Pancreas (tissue), 10 donors: ENCODE data around the gene INAFM2. TPM values are rescaled to one million over a fixed set of nuclear protein-coding genes. Genes with fewer than 3 reads are reported as not detected.

Experiments
- ATAC-seq, 4 donors: fragments of 200-7000 bp; cut with Tn5 transposase; one replicate each; pipeline versions ENCODE4 v1.8.0 to v1.9.1; 2020; ENCODE audit warnings: mild to moderate bottlenecking in 4 of 4, moderate library complexity in 4 of 4
- DNase-seq, 6 donors: peaks; one replicate each; pipeline ENCODE4 v3.0.0-alpha.2; 2020
- FAIRE-seq: peaks from 2 replicates; lab custom pipeline; 2012; peaks lifted over from hg19 to GRCh38; lab: Jason Lieb, UNC
- H3K27ac ChIP-seq, 4 donors: fragments of 200-600 bp; sonication (generic); 1 replicate in 3 of 4; 2 replicates in 1 of 4; pipeline versions ENCODE4 v1.5.0 to v1.8.0; 2020
- H3K27me3 ChIP-seq, 4 donors: fragments of 200-600 bp; one replicate each; pipeline ENCODE4 v1.8.0; 2021
- H3K36me3 ChIP-seq, 3 donors: fragments of 200-600 bp; sonication (generic) in 1 of 3; one replicate each; pipeline versions ENCODE4 v1.5.0 to v1.8.0; 2020 to 2021
- H3K4me1 ChIP-seq, 3 donors: fragments of 200-600 bp; one replicate each; pipeline ENCODE4 v1.8.0; 2021
- H3K4me3 ChIP-seq, 4 donors: fragments of 200-600 bp; sonication (generic) in 2 of 4; one replicate each; pipeline versions ENCODE4 v1.5.0 to v1.8.0; 2020 to 2021
- H3K9me3 ChIP-seq, 4 donors: fragments of 200-600 bp; one replicate each; pipeline ENCODE4 v1.8.0; 2021
- WGBS, 2 donors: extraction: QIAGEN DNeasy Blood & Tissue Kit; methylation state at CpG; one replicate each; pipeline ENCODE4 v1.1.7; 2013; 5-methylcytosine and 5-hydroxymethylcytosine counted together
- intact Hi-C, 3 donors: fragments of 100-400 bp; cut with DNase I; formaldehyde crosslinking; loops; one replicate each; pipeline versions ENCODE4 v1.11.1 to v1.14.2; 2022
- polyA plus RNA-seq, 2 donors: library from polyadenylated mRNA; stranded (reverse); fragments of 200-250 nt; gene quantifications; one replicate each; pipeline ENCODE4 v1.2.3, GENCODE V29; 2013
- total RNA-seq, 6 donors: library from RNA; stranded (reverse); fragmentation: NEBNext Ultra II Directional in 4 of 6; extraction: Animal tissue kit (Norgen Biotek cat#: 25700) in 4 of 6; gene quantifications; one replicate each; pipeline versions ENCODE4 v1.2.1 to v1.2.4, GENCODE V29; 2021 to 2023
- TF ChIP-seq, protein P1 (sequence below), 4 donors: fragments of 200-600 bp; sonication (generic) in 3 of 4; IDR thresholded peaks; one replicate each; pipeline versions ENCODE4 v1.5.0 to v1.8.0; 2021; ENCODE audit warnings: antibody characterized with exemption in 4 of 4
- donor health status: healthy with polysubstance abuse.
- donor health status: DM: no; HTN: no; CAD: no; lungs with moderate emphysema.
- donor health status: DM: no; HTN: no; CAD: no.
- donor health status: control.
- donor health status: control.
- donor health status: Bipolar disorder and iron deficiency.
- donor health status: DM: yes; HTN: yes; CAD: no.
- donor health status: DM: no; HTN: no; CAD: no.
- donor health status: DM: no; HTN: no; CAD: no.
- donor health status: DM: yes; HTN: yes; CAD: no.

INAFM2 gene
- total and polyA plus RNA-seq, 8 donors, result 6.5 to 16.4 (median 11.3) TPM

- peaks cover 0 to 5% (median 2%) of the 10 kb centered on the region in 4 donors for H3K27me3 ChIP-seq
- FAIRE-seq (no peak), DNase-seq (no peak), ATAC-seq (no peak)
- TF ChIP-seq, protein P1, sequence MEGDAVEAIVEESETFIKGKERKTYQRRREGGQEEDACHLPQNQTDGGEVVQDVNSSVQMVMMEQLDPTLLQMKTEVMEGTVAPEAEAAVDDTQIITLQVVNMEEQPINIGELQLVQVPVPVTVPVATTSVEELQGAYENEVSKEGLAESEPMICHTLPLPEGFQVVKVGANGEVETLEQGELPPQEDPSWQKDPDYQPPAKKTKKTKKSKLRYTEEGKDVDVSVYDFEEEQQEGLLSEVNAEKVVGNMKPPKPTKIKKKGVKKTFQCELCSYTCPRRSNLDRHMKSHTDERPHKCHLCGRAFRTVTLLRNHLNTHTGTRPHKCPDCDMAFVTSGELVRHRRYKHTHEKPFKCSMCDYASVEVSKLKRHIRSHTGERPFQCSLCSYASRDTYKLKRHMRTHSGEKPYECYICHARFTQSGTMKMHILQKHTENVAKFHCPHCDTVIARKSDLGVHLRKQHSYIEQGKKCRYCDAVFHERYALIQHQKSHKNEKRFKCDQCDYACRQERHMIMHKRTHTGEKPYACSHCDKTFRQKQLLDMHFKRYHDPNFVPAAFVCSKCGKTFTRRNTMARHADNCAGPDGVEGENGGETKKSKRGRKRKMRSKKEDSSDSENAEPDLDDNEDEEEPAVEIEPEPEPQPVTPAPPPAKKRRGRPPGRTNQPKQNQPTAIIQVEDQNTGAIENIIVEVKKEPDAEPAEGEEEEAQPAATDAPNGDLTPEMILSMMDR (IDR thresholded peaks at IDR 0.05), result no peak
- no peak overlapping the region for H3K4me3 ChIP-seq
- no peaks in the 10 kb centered on the region for H3K36me3 ChIP-seq
- no peak overlapping the region for H3K27ac ChIP-seq
- 89 to 93% methylated on average over 7 of the region's 7 CpGs for WGBS, 2 donors
- intact Hi-C loops, result loop anchor here in 1 of 3 donors (10.0 kb wide), 2 partner anchors 59 to 139 kb away; partner anchors contain the start of gene CCDC9B
- H3K4me1 ChIP-seq, result peaks cover 0 to 13% (median 6%) of the 10 kb centered on the region in 3 donors
- H3K9me3 ChIP-seq, result no peaks in the 10 kb centered on the region
Observed at GRCh38 chr15:40286061-40286532, 37.4 kb upstream of the INAFM2 start.

DNA sequence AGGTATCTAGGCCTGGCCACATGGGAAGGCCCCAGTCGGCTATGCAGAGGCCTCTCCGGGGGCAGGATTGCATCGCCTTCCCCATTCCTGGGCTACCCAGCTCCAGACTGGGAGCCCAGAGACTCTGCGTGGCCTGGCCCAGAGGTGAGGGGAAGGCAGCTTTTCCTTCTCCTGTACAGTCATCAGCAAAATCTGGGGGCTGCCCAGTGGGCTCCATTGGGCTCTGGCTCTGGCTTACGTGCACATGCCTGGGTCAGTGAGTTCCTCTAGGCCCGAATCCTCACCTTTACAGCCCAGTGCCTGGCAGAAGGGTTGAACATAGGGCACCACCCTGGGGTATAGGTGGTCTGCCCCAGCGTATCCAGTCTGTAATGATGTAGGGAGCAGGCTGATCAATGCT, 36.7 kb upstream of the INAFM2 start:
- DNase-seq (no peak), FAIRE-seq (no peak), ATAC-seq (no peak)
- peaks cover 0 to 5% (median 0%) of the 10 kb centered on the region in 4 donors for H3K27me3 ChIP-seq
- WGBS, 2 donors, result 80 to 85% methylated on average over 7 of the region's 7 CpGs
- no peaks in the 10 kb centered on the region for H3K36me3 ChIP-seq
- intact Hi-C loops, result loop anchor here in 1 of 3 donors (10.0 kb wide), 2 partner anchors 58 to 138 kb away; partner anchors contain the start of gene CCDC9B
- H3K27ac ChIP-seq, result no peak overlapping the region
- no peak overlapping the region for H3K4me3 ChIP-seq
- TF ChIP-seq, protein P1 (IDR thresholded peaks at IDR 0.05), result no peak
- H3K4me1 ChIP-seq, result peaks cover 0 to 17% (median 6%) of the 10 kb centered on the region in 3 donors
- no peaks in the 10 kb centered on the region for H3K9me3 ChIP-seq

GRCh38 chr15:40287505-40287904, 36.0 kb upstream of the INAFM2 start:
- TF ChIP-seq, protein P1 (IDR thresholded peaks at IDR 0.05), result no peak
- no peak for ATAC-seq

GRCh38 chr15:40287968-40288367, 35.5 kb upstream of the INAFM2 start:
- Histone ChIP-seq H3K27me3 (peaks cover 0 to 2% (median 0%) of the 10 kb centered on the region in 4 donors), H3K4me1 (peaks cover 0 to 12% (median 3%) of the 10 kb centered on the region in 3 donors), H3K27ac (no peak overlapping the region), H3K9me3 (no peaks in the 10 kb centered on the region), H3K4me3 (no peak overlapping the region), H3K36me3 (no peaks in the 10 kb centered on the region)
- 84 to 87% methylated on average over 4 of the region's 4 CpGs for WGBS, 2 donors
- FAIRE-seq (no peak), ATAC-seq (no peak), DNase-seq (no peak)
- intact Hi-C loops, result loop anchor here in 1 of 3 donors (10.0 kb wide), 2 partner anchors 57 to 137 kb away; partner anchors contain the start of gene CCDC9B
- TF ChIP-seq, protein P1 (IDR thresholded peaks at IDR 0.05), result no peak

More at GRCh38 chr15:40287505-40287904, 36.0 kb upstream of the INAFM2 start:
- no peak for DNase-seq
- H3K27ac ChIP-seq, result no peak overlapping the region
- intact Hi-C loops, result loop anchor here in 1 of 3 donors (10.0 kb wide), 2 partner anchors 57 to 137 kb away; partner anchors contain the start of gene CCDC9B
- H3K4me3 ChIP-seq, result no peak overlapping the region
- H3K4me1 ChIP-seq, result peaks cover 0 to 16% (median 6%) of the 10 kb centered on the region in 3 donors
- peaks cover 0 to 5% (median 0%) of the 10 kb centered on the region in 4 donors for H3K27me3 ChIP-seq
- no peak for FAIRE-seq
- H3K36me3 ChIP-seq, result no peaks in the 10 kb centered on the region
- H3K9me3 ChIP-seq, result no peaks in the 10 kb centered on the region
- WGBS, 2 donors, result 90 to 94% methylated on average over 3 of the region's 3 CpGs
